Transverse colon (tissue), 4 donors: ENCODE results near the gene CHRNE. TPM values are rescaled to one million over a fixed set of nuclear protein-coding genes. Genes with fewer than 3 reads are reported as not detected.

Experiments used
- DNase-seq: peaks from one replicate; pipeline ENCODE4 v3.0.0-alpha.2; 2019
- H3K27ac ChIP-seq, 4 donors: fragments of 200-600 bp; sonication (generic); 2 replicates each; pipeline ENCODE4 v1.5.1; 2016 to 2018; ENCODE audit warnings: inconsistent platforms in 4 of 4
- H3K27me3 ChIP-seq: fragments of 200-600 bp; sonication (generic); 2 replicates; pipeline ENCODE4 v1.5.1; 2017; ENCODE audit warnings: inconsistent platforms
- H3K36me3 ChIP-seq, 4 donors: fragments of 200-600 bp; sonication (generic); 2 replicates each; pipeline ENCODE4 v1.5.1; 2017 to 2019; ENCODE audit warnings: inconsistent platforms in 4 of 4
- H3K4me1 ChIP-seq, 4 donors: fragments of 200-600 bp; sonication (generic); 2 replicates each; pipeline ENCODE4 v1.5.1; 2017 to 2020; ENCODE audit warnings: inconsistent platforms in 4 of 4
- H3K4me3 ChIP-seq, 4 donors: fragments of 200-600 bp; sonication (generic); 1 replicate in 1 of 4; 2 replicates in 3 of 4; pipeline versions ENCODE4 v1.5.1 to v1.6.1; 2017 to 2019; ENCODE audit warnings: inconsistent platforms in 4 of 4
- H3K9me3 ChIP-seq, 2 donors: fragments of 200-600 bp; sonication (generic); 2 replicates each; pipeline ENCODE4 v1.5.1; 2017 to 2019; ENCODE audit warnings: inconsistent platforms in 2 of 2
- EP300 ChIP-seq: sonication (generic); formaldehyde crosslinking; IDR thresholded peaks from one replicate; pipeline ENCODE4 v1.6.1; 2017; ENCODE audit warnings: antibody characterized with exemption, low read depth
- POLR2A ChIP-seq: fragments of 450-650 bp; IDR thresholded peaks from one replicate; pipeline ENCODE4 v1.6.1; 2016; ENCODE audit warnings: antibody characterized with exemption, mild to moderate bottlenecking, moderate library complexity
- POLR2AphosphoS5 ChIP-seq, 3 donors: sonication (generic); formaldehyde crosslinking; IDR thresholded peaks; one replicate each; pipeline ENCODE4 v1.6.1; 2016; ENCODE audit warnings: antibody characterized with exemption in 3 of 3
- WGBS, 2 donors: methylation state at CpG; one replicate each; pipeline ENCODE4 v1.1.5; 2018; ENCODE audit warnings: low coverage in 1 of 2; 5-methylcytosine and 5-hydroxymethylcytosine counted together
- in situ Hi-C, 4 donors: fragments of 200-750 bp; cut with MboI; loops; one replicate each; pipeline versions ENCODE4 v1.15.0 to v1.15.1; 2017; ENCODE audit warnings: low sequenced_read_pairs in 3 of 4, low pct_ligation_motif_present in 1 of 4, low pct_unique_long_range_greater_than_20kb in 1 of 4
- intact Hi-C: fragments of 100-400 bp; cut with DNase I; formaldehyde crosslinking; loops from one replicate; pipeline ENCODE4 v1.15.1; 2023; ENCODE audit warnings: low total_unique reads
- total RNA-seq, 4 donors: library from RNA; depleted of rRNA; stranded (reverse); fragments of >200 nt; gene quantifications; one replicate each; pipeline ENCODE4 v1.1.0, GENCODE V29; 2016
- TF ChIP-seq, protein P1 (sequence below), 5 experiments: fragments of 200-600 bp in 3 of 5; fragments of 450-650 bp in 2 of 5; sonication (generic) in 3 of 5; IDR thresholded peaks; 1 replicate in 2 of 5; 2 replicates in 3 of 5; pipeline ENCODE4 v1.5.1; 2016 to 2017; ENCODE audit warnings: antibody characterized with exemption in 5 of 5, inconsistent platforms in 3 of 5, mild to moderate bottlenecking in 2 of 5, moderate library complexity in 1 of 5

Gene CHRNE
- total RNA-seq, 4 donors from 2014 or later: 0.32 TPM; not detected in 3

- Histone ChIP-seq H3K27ac (no peak overlapping the region), H3K4me1 (no peaks in the 10 kb centered on the region), H3K4me3 (no peak overlapping the region), H3K9me3 (no peaks in the 10 kb centered on the region), H3K27me3 (no peaks in the 10 kb centered on the region), H3K36me3 (peaks cover 0 to 15% (median 7%) of the 10 kb centered on the region in 4 donors)
- no peak for TF ChIP-seq POLR2A
- TF ChIP-seq POLR2AphosphoS5 (IDR thresholded peaks at IDR 0.05): no peak
- TF ChIP-seq, protein P1, sequence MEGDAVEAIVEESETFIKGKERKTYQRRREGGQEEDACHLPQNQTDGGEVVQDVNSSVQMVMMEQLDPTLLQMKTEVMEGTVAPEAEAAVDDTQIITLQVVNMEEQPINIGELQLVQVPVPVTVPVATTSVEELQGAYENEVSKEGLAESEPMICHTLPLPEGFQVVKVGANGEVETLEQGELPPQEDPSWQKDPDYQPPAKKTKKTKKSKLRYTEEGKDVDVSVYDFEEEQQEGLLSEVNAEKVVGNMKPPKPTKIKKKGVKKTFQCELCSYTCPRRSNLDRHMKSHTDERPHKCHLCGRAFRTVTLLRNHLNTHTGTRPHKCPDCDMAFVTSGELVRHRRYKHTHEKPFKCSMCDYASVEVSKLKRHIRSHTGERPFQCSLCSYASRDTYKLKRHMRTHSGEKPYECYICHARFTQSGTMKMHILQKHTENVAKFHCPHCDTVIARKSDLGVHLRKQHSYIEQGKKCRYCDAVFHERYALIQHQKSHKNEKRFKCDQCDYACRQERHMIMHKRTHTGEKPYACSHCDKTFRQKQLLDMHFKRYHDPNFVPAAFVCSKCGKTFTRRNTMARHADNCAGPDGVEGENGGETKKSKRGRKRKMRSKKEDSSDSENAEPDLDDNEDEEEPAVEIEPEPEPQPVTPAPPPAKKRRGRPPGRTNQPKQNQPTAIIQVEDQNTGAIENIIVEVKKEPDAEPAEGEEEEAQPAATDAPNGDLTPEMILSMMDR (IDR thresholded peaks at IDR 0.05): no peak
- TF ChIP-seq EP300: no peak
- in situ Hi-C loops: loop anchor here (10.0 to 25.0 kb wide), 4 partner anchors 94 to 166 kb away; partner anchors contain the start of genes GLTPD2 (in 4 of the 4), VMO1 (in 4 of the 4), PSMB6 (in 2 of the 4) and ARRB2 (in 1 of the 4)
- WGBS, 2 donors: 73 to 86% methylated on average over 5 to 15 of the region's 15 CpGs
- intact Hi-C loops: no loop called here
- DNase-seq: no peak
Observed at GRCh38 chr17:4880857-4881256, 22.0 kb downstream of the CHRNE start.

DNA sequence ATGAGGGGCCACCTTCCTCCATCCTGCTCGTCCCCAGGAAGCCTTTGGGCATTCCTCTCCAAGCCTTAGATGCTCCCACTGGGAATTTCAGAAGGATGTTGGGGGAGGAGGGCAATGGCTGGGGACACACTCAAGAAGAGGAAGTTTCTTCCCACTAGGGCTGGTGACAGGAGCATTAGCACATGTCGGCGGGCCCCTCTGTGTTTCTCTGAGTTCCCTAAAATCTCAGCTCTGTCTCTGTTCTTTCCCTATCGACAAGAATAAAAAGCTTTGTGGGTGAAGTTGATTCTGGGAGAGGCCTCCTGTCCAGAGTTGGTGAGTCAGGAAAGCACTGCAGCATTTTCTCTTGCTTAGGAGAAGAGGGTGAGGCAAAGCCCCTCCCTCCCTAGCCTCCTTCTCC lies 23.3 kb downstream of the CHRNE start:
- H3K9me3 ChIP-seq: no peaks in the 10 kb centered on the region
- in situ Hi-C loops: loop anchor here in 2 of 4 donors (25.0 kb wide), 1 partner anchor 92 kb away; the partner anchor contains the start of genes GLTPD2 (in 2 of the 2), PSMB6 (in 2 of the 2) and VMO1 (in 2 of the 2)
- H3K4me3 ChIP-seq: no peak overlapping the region
- WGBS, 2 donors: 84 to 86% methylated on average over 2 to 4 of the region's 4 CpGs
- no peaks in the 10 kb centered on the region for H3K4me1 ChIP-seq
- no peak for DNase-seq
- no peak for TF ChIP-seq POLR2AphosphoS5 (IDR thresholded peaks at IDR 0.05)
- TF ChIP-seq EP300: no peak
- no peak for TF ChIP-seq POLR2A
- TF ChIP-seq, protein P1 (IDR thresholded peaks at IDR 0.05): no peak
- peaks cover 0 to 5% (median 2%) of the 10 kb centered on the region in 4 donors for H3K36me3 ChIP-seq
- no peaks in the 10 kb centered on the region for H3K27me3 ChIP-seq
- intact Hi-C loops: no loop called here
- H3K27ac ChIP-seq: no peak overlapping the region

GRCh38 chr17:4877089-4877488 lies 25.8 kb downstream of the CHRNE start:
- Histone ChIP-seq H3K27ac (no peak overlapping the region), H3K4me1 (no peaks in the 10 kb centered on the region), H3K27me3 (no peaks in the 10 kb centered on the region), H3K4me3 (no peak overlapping the region), H3K36me3 (no peaks in the 10 kb centered on the region), H3K9me3 (no peaks in the 10 kb centered on the region)
- TF ChIP-seq, protein P1 (IDR thresholded peaks at IDR 0.05): no peak
- no peak for TF ChIP-seq POLR2A
- no peak for TF ChIP-seq EP300
- TF ChIP-seq POLR2AphosphoS5 (IDR thresholded peaks at IDR 0.05): no peak
- WGBS, 2 donors: 70 to 80% methylated on average over 2 to 5 of the region's 5 CpGs
- in situ Hi-C loops: loop anchor here in 2 of 4 donors (25.0 kb wide), 1 partner anchor 90 kb away; the partner anchor contains the start of genes GLTPD2 (in 2 of the 2), PSMB6 (in 2 of the 2) and VMO1 (in 2 of the 2)
- DNase-seq: no peak
- intact Hi-C loops: no loop called here

DNA sequence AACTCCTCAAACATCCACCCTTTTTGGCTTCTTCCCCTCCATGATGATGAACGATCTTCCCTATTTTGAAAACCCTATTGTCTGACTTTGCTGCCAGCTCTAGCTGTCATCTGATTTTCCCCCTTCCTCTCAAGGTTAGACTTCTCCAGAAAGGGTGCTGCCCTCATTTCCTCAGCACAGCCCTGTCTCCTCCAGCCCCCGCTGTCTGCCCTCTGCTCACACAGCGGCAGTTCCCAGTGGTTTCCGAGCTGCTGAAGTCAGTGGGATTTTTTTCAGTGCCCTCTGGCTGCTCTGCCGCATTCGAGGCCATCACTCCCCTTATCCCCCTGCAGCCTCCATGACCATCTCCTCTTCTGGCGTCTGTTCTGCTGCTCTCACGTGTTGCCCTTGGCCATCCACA lies 30.1 kb downstream of the CHRNE start:
- intact Hi-C loops: no loop called here
- Histone ChIP-seq H3K27me3 (no peaks in the 10 kb centered on the region), H3K27ac (no peak overlapping the region), H3K4me3 (no peak overlapping the region), H3K4me1 (no peaks in the 10 kb centered on the region), H3K9me3 (no peaks in the 10 kb centered on the region), H3K36me3 (no peaks in the 10 kb centered on the region)
- TF ChIP-seq EP300 (no peak), POLR2AphosphoS5 (IDR thresholded peaks at IDR 0.05) (no peak), POLR2A (no peak)
- TF ChIP-seq, protein P1 (IDR thresholded peaks at IDR 0.05): no peak
- WGBS, 2 donors: 60 to 81% methylated on average over 3 to 8 of the region's 8 CpGs
- DNase-seq: no peak
- in situ Hi-C loops: no loop called here
